PC-3 (cell line): Measurements from ENCODE around the gene MAGI1. TPM values are rescaled to one million over a fixed set of nuclear protein-coding genes. Genes with fewer than 3 reads are reported as not detected.

Experiments
- ATAC-seq: fragments of 200-7000 bp; cut with Tn5 transposase; 2 replicates; pipeline ENCODE4 v1.9.1; 2020; ENCODE audit warnings: mild to moderate bottlenecking, moderate library complexity
- BruUV-seq: library from RNA; stranded (reverse); fragments of 400-500 nt; replicated peaks from 2 replicates; lab custom pipeline; 2021; lab: Mats Ljungman, UMichigan
- CTCF ChIA-PET: fragments of 300-600 bp; sonication (Branson Sonifier 250); formaldehyde crosslinking; loops from one replicate; lab custom pipeline; 2022; ENCODE audit warnings: antibody characterized with exemption; lab: Charles Lee
- POLR2A ChIA-PET: fragments of 300-600 bp; sonication (Branson Sonifier 250); formaldehyde crosslinking; loops from one replicate; lab custom pipeline; 2022; ENCODE audit warnings: antibody characterized with exemption; ENCODE audit not compliant: unreplicated experiment; lab: Charles Lee
- DNase-seq: peaks from one replicate; pipeline ENCODE4 v3.0.0-alpha.2; 2015
- H2AFZ ChIP-seq: fragments of 300-600 bp; sonication (generic); 2 replicates; pipeline ENCODE4 v1.6.0; 2016; ENCODE audit warnings: antibody characterized with exemption, low read length
- H3F3A ChIP-seq: fragments of 300-600 bp; sonication (generic); one replicate; pipeline ENCODE4 v1.6.0; 2017; ENCODE audit warnings: antibody characterized with exemption, low read length, control low read depth, mild to moderate bottlenecking; ENCODE audit not compliant: unreplicated experiment
- H3K27ac ChIP-seq: fragments of 300-600 bp; sonication (generic); 2 replicates; pipeline ENCODE4 v1.5.1; 2016; ENCODE audit warnings: mild to moderate bottlenecking, low read length
- H3K27me3 ChIP-seq: fragments of 300-600 bp; sonication (generic); 2 replicates; pipeline ENCODE4 v1.6.1; 2016; ENCODE audit warnings: low read length, mixed read lengths
- H3K36me3 ChIP-seq: fragments of 300-600 bp; sonication (generic); 2 replicates; pipeline ENCODE4 v1.6.1; 2016; ENCODE audit warnings: low read depth, mixed run types, low read length, mixed read lengths
- H3K4me1 ChIP-seq: fragments of 300-600 bp; sonication (generic); 2 replicates; pipeline ENCODE4 v1.5.1; 2016; ENCODE audit warnings: low read length; ENCODE audit not compliant: insufficient read depth
- H3K4me2 ChIP-seq: fragments of 300-600 bp; sonication (generic); 2 replicates; pipeline ENCODE4 v1.6.0; 2016; ENCODE audit warnings: low read length
- H3K4me3 ChIP-seq: fragments of 300-600 bp; sonication (generic); 2 replicates; pipeline ENCODE4 v1.5.1; 2016; ENCODE audit warnings: mild to moderate bottlenecking, low read length, mixed read lengths
- H3K79me2 ChIP-seq: fragments of 300-600 bp; sonication (generic); 2 replicates; pipeline ENCODE4 v1.6.1; 2017; ENCODE audit warnings: low read length, mixed read lengths
- H3K9ac ChIP-seq: fragments of 300-600 bp; sonication (generic); 2 replicates; pipeline ENCODE4 v1.6.0; 2016; ENCODE audit warnings: mild to moderate bottlenecking, low read length
- H3K9me2 ChIP-seq: fragments of 300-600 bp; sonication (generic); replicated peaks from 2 replicates; pipeline ENCODE4 v1.6.1; 2016; ENCODE audit warnings: mixed run types, low read length, mixed read lengths
- H3K9me3 ChIP-seq: fragments of 300-600 bp; sonication (generic); 2 replicates; pipeline ENCODE4 v1.6.1; 2016; ENCODE audit warnings: low read length, mixed read lengths
- H4K20me1 ChIP-seq: fragments of 300-600 bp; sonication (generic); 2 replicates; pipeline ENCODE4 v1.6.1; 2016; ENCODE audit warnings: low read length, mixed read lengths
- CTCF ChIP-seq: fragments of 300-600 bp; sonication (generic); conservative IDR thresholded peaks from 2 replicates; pipeline ENCODE4 v1.5.1; 2017; ENCODE audit warnings: antibody characterized with exemption, low read depth, mild to moderate bottlenecking, low read length
- EZH2 ChIP-seq: fragments of 300-600 bp; sonication (generic); IDR thresholded peaks from one replicate; pipeline ENCODE4 v1.6.1; 2017; ENCODE audit warnings: antibody characterized with exemption, mild to moderate bottlenecking, low read length; ENCODE audit not compliant: unreplicated experiment
- EZH2phosphoT487 ChIP-seq: fragments of 300-600 bp; sonication (generic); IDR thresholded peaks from 2 replicates; pipeline ENCODE4 v1.6.1; 2018; ENCODE audit warnings: mild to moderate bottlenecking, antibody characterized with exemption, low read length, borderline replicate concordance
- intact Hi-C: fragments of 100-400 bp; cut with micrococcal nuclease; formaldehyde crosslinking; loops from 2 replicates; pipeline ENCODE4 v1.9.0; 2023
- total RNA-seq: library from RNA; depleted of rRNA; stranded (reverse); fragments of >200 nt; gene quantifications from 2 replicates; pipeline ENCODE4 v1.2.3, GENCODE V29; 2014

The MAGI1 gene
- total RNA-seq, 1 experiment from 2014 or later, result 8.9 TPM

GRCh38 chr3:65742914-65743313 lies 295.8 kb downstream of the MAGI1 start:
- DNase-seq (no peak), ATAC-seq (no peak)
- no peaks in the 10 kb centered on the region for H3K79me2 ChIP-seq
- no peaks in the 10 kb centered on the region for H3K9me3 ChIP-seq
- no peaks in the 10 kb centered on the region for H4K20me1 ChIP-seq
- CTCF ChIA-PET, result no interaction called here
- no peaks in the 10 kb centered on the region for H3K27me3 ChIP-seq
- no peaks in the 10 kb centered on the region for H3F3A ChIP-seq
- no peak overlapping the region for H3K27ac ChIP-seq
- TF ChIP-seq CTCF (no peak), EZH2phosphoT487 (no peak)
- H3K4me3 ChIP-seq, result no peak overlapping the region
- no TSS peak for BruUV-seq
- no peak overlapping the region for H3K4me2 ChIP-seq
- intact Hi-C loops, result no loop called here
- POLR2A ChIA-PET, result no interaction called here
- no peaks in the 10 kb centered on the region for H3K9me2 ChIP-seq
- no peaks in the 10 kb centered on the region for H3K4me1 ChIP-seq
- H2AFZ ChIP-seq, result no peak overlapping the region
- H3K9ac ChIP-seq, result no peak overlapping the region
- H3K36me3 ChIP-seq, result no peaks in the 10 kb centered on the region

GRCh38 chr3:65741540-65741939 lies 297.2 kb downstream of the MAGI1 start:
- no peaks in the 10 kb centered on the region for H3K9me3 ChIP-seq
- no peaks in the 10 kb centered on the region for H3K4me1 ChIP-seq
- intact Hi-C loops, result no loop called here
- H3K9ac ChIP-seq, result no peak overlapping the region
- no peaks in the 10 kb centered on the region for H3K36me3 ChIP-seq
- H3K4me3 ChIP-seq, result no peak overlapping the region
- no peak for TF ChIP-seq CTCF
- no peak for TF ChIP-seq EZH2
- TF ChIP-seq EZH2phosphoT487, result no peak
- no peak for ATAC-seq
- POLR2A ChIA-PET, result no interaction called here
- no peaks in the 10 kb centered on the region for H3K79me2 ChIP-seq
- H2AFZ ChIP-seq, result no peak overlapping the region
- H3K27me3 ChIP-seq, result no peaks in the 10 kb centered on the region
- H3K27ac ChIP-seq, result no peak overlapping the region
- no peaks in the 10 kb centered on the region for H3K9me2 ChIP-seq
- no peaks in the 10 kb centered on the region for H4K20me1 ChIP-seq
- CTCF ChIA-PET, result no interaction called here
- H3F3A ChIP-seq, result no peaks in the 10 kb centered on the region
- BruUV-seq, result no TSS peak
- DNase-seq, result no peak
- H3K4me2 ChIP-seq, result no peak overlapping the region

GRCh38 chr3:65739901-65740541 lies 298.7 kb downstream of the MAGI1 start:
- Histone ChIP-seq H3K4me3 (no peak overlapping the region), H4K20me1 (no peaks in the 10 kb centered on the region), H3K27ac (no peak overlapping the region), H3K9me2 (no peaks in the 10 kb centered on the region), H3K79me2 (no peaks in the 10 kb centered on the region), H3K36me3 (no peaks in the 10 kb centered on the region), H3K4me1 (no peaks in the 10 kb centered on the region), H3K27me3 (no peaks in the 10 kb centered on the region), H3K9me3 (no peaks in the 10 kb centered on the region), H3K9ac (no peak overlapping the region), H2AFZ (no peak overlapping the region), H3K4me2 (no peak overlapping the region), H3F3A (no peaks in the 10 kb centered on the region)
- ATAC-seq (no peak), DNase-seq (no peak)
- ChIA-PET CTCF (no interaction called here), POLR2A (no interaction called here)
- intact Hi-C loops, result loop anchor here (10.0 kb wide), 1 partner anchor 165 kb away; no protein-coding TSS in a partner anchor
- no TSS peak for BruUV-seq
- no peak for TF ChIP-seq EZH2
- TF ChIP-seq EZH2phosphoT487, result no peak
- TF ChIP-seq CTCF, result no peak
